Transverse colon (tissue), 4 donors: Measurements from ENCODE around the gene CEND1. TPM values are rescaled to one million over a fixed set of nuclear protein-coding genes. Genes with fewer than 3 reads are reported as not detected.

Source experiments
- DNase-seq: peaks from one replicate; pipeline ENCODE4 v3.0.0-alpha.2; 2019
- H3K27ac ChIP-seq, 4 donors: fragments of 200-600 bp; sonication (generic); 2 replicates each; pipeline ENCODE4 v1.5.1; 2016 to 2018; ENCODE audit warnings: inconsistent platforms in 4 of 4
- H3K27me3 ChIP-seq: fragments of 200-600 bp; sonication (generic); 2 replicates; pipeline ENCODE4 v1.5.1; 2017; ENCODE audit warnings: inconsistent platforms
- H3K36me3 ChIP-seq, 4 donors: fragments of 200-600 bp; sonication (generic); 2 replicates each; pipeline ENCODE4 v1.5.1; 2017 to 2019; ENCODE audit warnings: inconsistent platforms in 4 of 4
- H3K4me1 ChIP-seq, 4 donors: fragments of 200-600 bp; sonication (generic); 2 replicates each; pipeline ENCODE4 v1.5.1; 2017 to 2020; ENCODE audit warnings: inconsistent platforms in 4 of 4
- H3K4me3 ChIP-seq, 4 donors: fragments of 200-600 bp; sonication (generic); 1 replicate in 1 of 4; 2 replicates in 3 of 4; pipeline versions ENCODE4 v1.5.1 to v1.6.1; 2017 to 2019; ENCODE audit warnings: inconsistent platforms in 4 of 4
- H3K9me3 ChIP-seq, 2 donors: fragments of 200-600 bp; sonication (generic); 2 replicates each; pipeline ENCODE4 v1.5.1; 2017 to 2019; ENCODE audit warnings: inconsistent platforms in 2 of 2
- EP300 ChIP-seq: sonication (generic); formaldehyde crosslinking; IDR thresholded peaks from one replicate; pipeline ENCODE4 v1.6.1; 2017; ENCODE audit warnings: antibody characterized with exemption, low read depth
- POLR2A ChIP-seq: fragments of 450-650 bp; IDR thresholded peaks from one replicate; pipeline ENCODE4 v1.6.1; 2016; ENCODE audit warnings: antibody characterized with exemption, mild to moderate bottlenecking, moderate library complexity
- POLR2AphosphoS5 ChIP-seq, 3 donors: sonication (generic); formaldehyde crosslinking; IDR thresholded peaks; one replicate each; pipeline ENCODE4 v1.6.1; 2016; ENCODE audit warnings: antibody characterized with exemption in 3 of 3
- WGBS, 2 donors: methylation state at CpG; one replicate each; pipeline ENCODE4 v1.1.5; 2018; ENCODE audit warnings: low coverage in 1 of 2; 5-methylcytosine and 5-hydroxymethylcytosine counted together
- in situ Hi-C, 4 donors: fragments of 200-750 bp; cut with MboI; loops; one replicate each; pipeline versions ENCODE4 v1.15.0 to v1.15.1; 2017; ENCODE audit warnings: low sequenced_read_pairs in 3 of 4, low pct_ligation_motif_present in 1 of 4, low pct_unique_long_range_greater_than_20kb in 1 of 4
- intact Hi-C: fragments of 100-400 bp; cut with DNase I; formaldehyde crosslinking; loops from one replicate; pipeline ENCODE4 v1.15.1; 2023; ENCODE audit warnings: low total_unique reads
- total RNA-seq, 4 donors: library from RNA; depleted of rRNA; stranded (reverse); fragments of >200 nt; gene quantifications; one replicate each; pipeline ENCODE4 v1.1.0, GENCODE V29; 2016
- TF ChIP-seq, protein P1 (sequence below), 5 experiments: fragments of 200-600 bp in 3 of 5; fragments of 450-650 bp in 2 of 5; sonication (generic) in 3 of 5; IDR thresholded peaks; 1 replicate in 2 of 5; 2 replicates in 3 of 5; pipeline ENCODE4 v1.5.1; 2016 to 2017; ENCODE audit warnings: antibody characterized with exemption in 5 of 5, inconsistent platforms in 3 of 5, mild to moderate bottlenecking in 2 of 5, moderate library complexity in 1 of 5

Gene CEND1
- total RNA-seq, 4 donors from 2014 or later: 0.79 to 1.2 TPM; not detected in 2

DNA sequence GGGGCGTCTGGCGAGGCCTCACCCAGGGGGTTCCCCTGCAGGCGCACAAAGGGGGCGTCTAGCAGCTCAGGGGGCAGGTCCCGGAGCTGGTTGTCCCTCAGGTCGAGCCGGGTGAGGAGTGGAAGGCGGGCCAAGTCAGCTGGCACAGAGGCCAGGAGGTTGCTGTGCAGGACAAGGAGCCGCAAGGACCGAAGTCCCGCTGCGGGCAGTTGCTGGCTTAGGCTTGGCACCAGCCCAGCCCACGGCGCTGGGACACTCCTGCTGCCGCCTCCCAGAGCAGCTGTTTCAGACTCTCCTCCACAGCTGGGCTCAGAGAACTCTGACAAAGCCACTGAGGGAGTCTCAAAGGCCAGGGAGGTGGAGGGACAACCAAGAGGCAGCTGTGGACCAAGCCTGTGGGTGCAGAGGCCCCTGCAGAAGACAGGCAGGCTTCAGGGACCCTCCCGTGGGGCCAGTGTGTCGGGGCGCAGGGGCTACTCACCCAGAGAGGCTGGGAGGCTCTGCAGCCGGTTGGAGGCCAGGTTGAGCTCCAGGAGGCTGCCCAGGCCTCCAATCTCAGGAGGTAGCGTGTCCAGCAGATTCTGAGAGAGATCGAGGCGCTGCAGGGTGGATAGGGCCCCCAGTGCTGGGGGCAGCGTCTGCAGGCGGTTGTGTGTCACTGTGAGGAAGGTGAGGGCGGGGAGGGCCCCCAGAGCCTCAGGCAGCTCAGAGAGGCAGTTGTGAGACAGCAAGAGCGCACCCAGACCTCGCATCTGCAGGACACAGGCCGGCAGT lies 13.0 kb upstream of the CEND1 start:
- Histone ChIP-seq H3K4me1 (peaks cover 14 to 29% (median 24%) of the 10 kb centered on the region in 4 donors), H3K36me3 (no peaks in the 10 kb centered on the region), H3K27ac (no peak overlapping the region), H3K9me3 (no peaks in the 10 kb centered on the region), H3K4me3 (no peak overlapping the region), H3K27me3 (no peaks in the 10 kb centered on the region)
- no peak for TF ChIP-seq POLR2A
- TF ChIP-seq EP300: no peak
- no peak for TF ChIP-seq POLR2AphosphoS5 (IDR thresholded peaks at IDR 0.05)
- TF ChIP-seq, protein P1, sequence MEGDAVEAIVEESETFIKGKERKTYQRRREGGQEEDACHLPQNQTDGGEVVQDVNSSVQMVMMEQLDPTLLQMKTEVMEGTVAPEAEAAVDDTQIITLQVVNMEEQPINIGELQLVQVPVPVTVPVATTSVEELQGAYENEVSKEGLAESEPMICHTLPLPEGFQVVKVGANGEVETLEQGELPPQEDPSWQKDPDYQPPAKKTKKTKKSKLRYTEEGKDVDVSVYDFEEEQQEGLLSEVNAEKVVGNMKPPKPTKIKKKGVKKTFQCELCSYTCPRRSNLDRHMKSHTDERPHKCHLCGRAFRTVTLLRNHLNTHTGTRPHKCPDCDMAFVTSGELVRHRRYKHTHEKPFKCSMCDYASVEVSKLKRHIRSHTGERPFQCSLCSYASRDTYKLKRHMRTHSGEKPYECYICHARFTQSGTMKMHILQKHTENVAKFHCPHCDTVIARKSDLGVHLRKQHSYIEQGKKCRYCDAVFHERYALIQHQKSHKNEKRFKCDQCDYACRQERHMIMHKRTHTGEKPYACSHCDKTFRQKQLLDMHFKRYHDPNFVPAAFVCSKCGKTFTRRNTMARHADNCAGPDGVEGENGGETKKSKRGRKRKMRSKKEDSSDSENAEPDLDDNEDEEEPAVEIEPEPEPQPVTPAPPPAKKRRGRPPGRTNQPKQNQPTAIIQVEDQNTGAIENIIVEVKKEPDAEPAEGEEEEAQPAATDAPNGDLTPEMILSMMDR (IDR thresholded peaks at IDR 0.05): no peak
- intact Hi-C loops (no loop called here), in situ Hi-C loops (no loop called here)
- no peak for DNase-seq
- 92% methylated on average over 24 of the region's 28 CpGs; no CpG with 5 or more reads in 1 of the 2 donors for WGBS, 2 donors

DNA sequence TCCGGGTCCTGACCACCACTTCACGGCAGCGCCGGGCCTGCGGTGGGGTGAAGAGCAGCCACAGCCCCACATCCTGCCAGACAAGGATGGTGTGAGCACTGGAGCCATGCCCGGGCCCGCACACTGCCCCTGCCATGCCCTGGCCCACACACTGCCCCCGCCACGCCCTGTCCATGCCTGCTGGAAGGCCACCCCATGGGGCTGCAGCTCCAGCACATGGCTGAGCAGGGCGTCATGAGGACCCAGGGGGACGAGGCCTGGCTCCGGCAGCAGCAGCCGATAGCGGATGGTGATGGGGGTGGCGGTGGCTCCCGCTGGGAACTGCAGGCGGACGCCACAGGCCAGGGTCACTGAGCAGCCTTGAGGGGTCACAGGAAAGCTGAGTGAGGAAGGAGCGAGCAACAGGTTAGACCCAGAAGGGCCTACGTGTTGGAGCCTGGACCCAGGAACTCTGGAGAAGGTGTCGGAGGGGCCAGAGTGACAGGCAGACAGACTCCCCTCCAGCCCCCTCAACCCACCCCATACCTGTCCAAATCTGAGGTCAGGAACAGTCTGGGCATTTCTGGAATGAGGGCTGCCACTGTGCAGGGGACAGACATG lies 12.2 kb upstream of the CEND1 start:
- Histone ChIP-seq H3K9me3 (no peaks in the 10 kb centered on the region), H3K27ac (no peak overlapping the region), H3K4me1 (peaks cover 14 to 29% (median 22%) of the 10 kb centered on the region in 4 donors), H3K4me3 (no peak overlapping the region), H3K36me3 (no peaks in the 10 kb centered on the region), H3K27me3 (no peaks in the 10 kb centered on the region)
- WGBS, 2 donors: 97% methylated on average over 18 of the region's 21 CpGs; no CpG with 5 or more reads in 1 of the 2 donors
- TF ChIP-seq POLR2A: no peak
- TF ChIP-seq, protein P1 (IDR thresholded peaks at IDR 0.05): no peak
- no peak for TF ChIP-seq POLR2AphosphoS5 (IDR thresholded peaks at IDR 0.05)
- TF ChIP-seq EP300: no peak
- intact Hi-C loops (no loop called here), in situ Hi-C loops (no loop called here)
- no peak for DNase-seq

DNA sequence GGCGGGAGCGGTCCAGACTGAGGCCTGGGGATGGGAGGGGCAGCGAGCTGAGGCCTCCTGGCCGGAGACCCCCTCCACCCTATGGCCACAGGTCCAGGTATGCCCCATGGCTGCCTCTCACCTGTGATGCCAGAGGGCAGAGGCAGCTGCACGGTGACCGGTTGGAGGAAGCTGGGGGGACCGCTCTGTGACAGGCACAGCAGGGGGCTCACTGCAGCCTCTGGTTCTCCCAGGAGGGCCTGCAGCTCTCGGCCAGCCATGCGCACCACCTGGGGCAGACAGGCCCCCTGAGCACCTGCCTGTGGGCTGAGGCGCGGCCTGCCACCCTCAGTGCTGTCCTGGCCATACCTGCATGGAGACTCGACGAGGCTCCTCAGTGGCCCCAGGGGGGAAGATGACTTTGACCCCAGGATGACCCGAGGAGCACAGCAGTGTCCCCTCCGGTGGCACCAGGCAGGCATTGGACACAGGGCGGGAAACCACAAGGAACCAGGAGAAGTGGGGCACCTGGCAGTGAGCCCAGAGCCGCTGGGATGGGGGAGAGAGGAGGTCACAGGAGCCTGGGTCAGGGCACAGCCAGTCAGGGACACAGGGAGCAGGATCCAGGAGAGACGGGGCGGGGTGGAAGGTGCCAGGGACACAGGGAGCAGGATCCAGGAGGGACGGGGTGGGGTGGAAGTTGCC lies 11.3 kb upstream of the CEND1 start:
- Histone ChIP-seq H3K36me3 (no peaks in the 10 kb centered on the region), H3K27ac (no peak overlapping the region), H3K4me1 (peaks cover 21 to 38% (median 30%) of the 10 kb centered on the region in 4 donors), H3K9me3 (no peaks in the 10 kb centered on the region), H3K4me3 (no peak overlapping the region), H3K27me3 (no peaks in the 10 kb centered on the region)
- DNase-seq: no peak
- TF ChIP-seq EP300: no peak
- TF ChIP-seq POLR2AphosphoS5 (IDR thresholded peaks at IDR 0.05): no peak
- no peak for TF ChIP-seq POLR2A
- TF ChIP-seq, protein P1 (IDR thresholded peaks at IDR 0.05): no peak
- 88% methylated on average over 18 of the region's 20 CpGs; no CpG with 5 or more reads in 1 of the 2 donors for WGBS, 2 donors
- in situ Hi-C loops: no loop called here
- intact Hi-C loops: no loop called here

DNA sequence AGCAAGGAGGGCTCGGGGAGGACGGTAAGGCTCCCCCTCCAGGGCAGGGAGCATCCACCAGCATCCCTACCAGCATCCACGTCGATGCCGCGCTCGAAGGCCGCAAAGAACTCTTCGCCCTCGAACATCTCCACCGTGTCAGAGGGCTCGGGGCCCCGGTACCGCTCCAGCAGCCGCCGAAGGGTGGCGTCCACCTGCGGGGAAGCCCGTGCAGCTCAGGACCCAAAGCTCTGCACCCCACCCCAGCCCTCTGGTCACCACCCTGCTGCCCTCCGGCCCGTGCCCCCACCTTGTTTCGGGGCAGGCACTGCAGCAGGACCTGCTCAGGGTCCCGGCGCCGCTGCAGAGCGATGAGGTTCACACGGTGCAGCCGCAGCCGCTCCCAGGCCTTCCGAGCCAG lies 10.6 kb upstream of the CEND1 start:
- H3K36me3 ChIP-seq: no peaks in the 10 kb centered on the region
- H3K9me3 ChIP-seq: no peaks in the 10 kb centered on the region
- H3K27ac ChIP-seq: no peak overlapping the region
- TF ChIP-seq, protein P1 (IDR thresholded peaks at IDR 0.05): no peak
- no peak for TF ChIP-seq POLR2AphosphoS5 (IDR thresholded peaks at IDR 0.05)
- TF ChIP-seq POLR2A: no peak
- TF ChIP-seq EP300: no peak
- intact Hi-C loops (no loop called here), in situ Hi-C loops (no loop called here)
- DNase-seq: no peak
- H3K27me3 ChIP-seq: no peaks in the 10 kb centered on the region
- H3K4me3 ChIP-seq: no peak overlapping the region
- H3K4me1 ChIP-seq: peaks cover 26 to 44% (median 34%) of the 10 kb centered on the region in 4 donors
- WGBS, 2 donors: 93% methylated on average over 26 of the region's 30 CpGs; no CpG with 5 or more reads in 1 of the 2 donors
